GM23338 (cell line): Measurements from ENCODE around the gene ASTN1. TPM values are rescaled to one million over a fixed set of nuclear protein-coding genes. Genes with fewer than 3 reads are reported as not detected.

Experiments
- ATAC-seq: fragments of 200-7000 bp; cut with Tn5 transposase; 3 replicates; pipeline ENCODE4 v1.9.1; 2020
- DNase-seq: peaks from one replicate; pipeline ENCODE4 v3.0.0-alpha.2; 2015; ENCODE audit warnings: low spot score
- H2AFZ ChIP-seq: fragments of 200-600 bp; sonication (generic); 2 replicates; pipeline ENCODE4 v1.8.0; 2016; ENCODE audit warnings: antibody characterized with exemption, mild to moderate bottlenecking, moderate library complexity
- H3F3A ChIP-seq: fragments of 200-600 bp; sonication (generic); replicated peaks from 2 replicates; pipeline ENCODE4 v1.8.0; 2017; ENCODE audit warnings: antibody characterized with exemption, mixed run types, low read depth
- H3K27ac ChIP-seq: fragments of 200-600 bp; sonication (generic); 2 replicates; pipeline ENCODE4 v1.6.1; 2016; ENCODE audit warnings: low read depth
- H3K27me3 ChIP-seq: fragments of 200-600 bp; sonication (generic); 2 replicates; pipeline ENCODE4 v1.8.0; 2016; ENCODE audit warnings: mild to moderate bottlenecking, mixed run types, moderate library complexity; ENCODE audit not compliant: insufficient read depth
- H3K36me3 ChIP-seq: fragments of 200-600 bp; sonication (generic); 2 replicates; pipeline ENCODE4 v1.8.0; 2016; ENCODE audit warnings: mild to moderate bottlenecking; ENCODE audit not compliant: insufficient read depth
- H3K4me1 ChIP-seq: fragments of 200-600 bp; sonication (generic); 2 replicates; pipeline ENCODE4 v1.8.0; 2016; ENCODE audit warnings: mild to moderate bottlenecking, moderate library complexity; ENCODE audit not compliant: insufficient read depth
- H3K4me2 ChIP-seq: fragments of 200-600 bp; sonication (generic); 2 replicates; pipeline ENCODE4 v1.7.1; 2017; ENCODE audit warnings: mixed run types
- H3K4me3 ChIP-seq: fragments of 200-600 bp; sonication (generic); 2 replicates; pipeline ENCODE4 v1.6.1; 2016; ENCODE audit warnings: mixed run types
- H3K79me2 ChIP-seq: fragments of 200-600 bp; sonication (generic); replicated peaks from 2 replicates; pipeline ENCODE4 v1.8.0; 2017; ENCODE audit warnings: mild to moderate bottlenecking; ENCODE audit not compliant: insufficient read depth
- H3K9me2 ChIP-seq: fragments of 200-600 bp; sonication (generic); 2 replicates; pipeline ENCODE4 v1.8.0; 2017; ENCODE audit not compliant: insufficient read depth
- H4K20me1 ChIP-seq: fragments of 200-600 bp; sonication (generic); replicated peaks from 2 replicates; pipeline ENCODE4 v1.8.0; 2017; ENCODE audit warnings: mild to moderate bottlenecking; ENCODE audit not compliant: insufficient read depth
- H3K27ac Mint-ChIP-seq: 2 replicates; pipeline ENCODE4 v1.8.0; 2020; ENCODE audit warnings: inconsistent platforms, mild to moderate bottlenecking, moderate library complexity, mixed read lengths
- H3K27me3 Mint-ChIP-seq: 3 replicates; pipeline ENCODE4 v1.8.0; 2022; ENCODE audit warnings: low read depth, mild to moderate bottlenecking, moderate library complexity, mixed read lengths, inconsistent platforms; ENCODE audit not compliant: insufficient read depth, poor library complexity
- H3K36me3 Mint-ChIP-seq: 3 replicates; pipeline ENCODE4 v1.8.0; 2021; ENCODE audit warnings: low read depth, mild to moderate bottlenecking, inconsistent platforms, moderate library complexity, mixed read lengths
- H3K4me1 Mint-ChIP-seq: 3 replicates; pipeline ENCODE4 v1.8.0; 2020; ENCODE audit warnings: mild to moderate bottlenecking, inconsistent platforms, mixed read lengths
- H3K4me3 Mint-ChIP-seq: 3 replicates; pipeline ENCODE4 v1.8.0; 2021; ENCODE audit warnings: moderate library complexity, mild to moderate bottlenecking, inconsistent platforms, mixed read lengths
- H3K9me3 Mint-ChIP-seq: 3 replicates; pipeline ENCODE4 v1.8.0; 2020; ENCODE audit warnings: moderate library complexity, mild to moderate bottlenecking, inconsistent platforms, mixed read lengths
- CREB1 ChIP-seq: fragments of 250-450 bp; sonication (Bioruptor Pico); IDR thresholded peaks from 2 replicates; pipeline ENCODE4 v1.5.0; 2020; ENCODE audit warnings: low read depth, mild to moderate bottlenecking, moderate library complexity
- EZH2 ChIP-seq: fragments of 200-600 bp; sonication (generic); IDR thresholded peaks from one replicate; pipeline ENCODE4 v1.8.0; 2017; ENCODE audit warnings: antibody characterized with exemption, mild to moderate bottlenecking, low read depth; ENCODE audit not compliant: unreplicated experiment
- EZH2phosphoT487 ChIP-seq: fragments of 200-600 bp; sonication (generic); IDR thresholded peaks from one replicate; pipeline ENCODE4 v1.8.1; 2018; ENCODE audit warnings: antibody characterized with exemption; ENCODE audit not compliant: unreplicated experiment
- JUNB ChIP-seq: IDR thresholded peaks from one replicate; pipeline ENCODE4 v1.6.1; 2016; ENCODE audit warnings: antibody characterized with exemption; ENCODE audit not compliant: unreplicated experiment
- NANOG ChIP-seq: IDR thresholded peaks from 2 replicates; pipeline ENCODE4 v1.6.1; 2016; ENCODE audit warnings: antibody characterized with exemption, borderline replicate concordance
- POLR2AphosphoS5 ChIP-seq: IDR thresholded peaks from 2 replicates; pipeline ENCODE4 v1.6.1; 2016; ENCODE audit warnings: antibody characterized with exemption, low read depth
- STAT1 ChIP-seq: IDR thresholded peaks from one replicate; pipeline ENCODE4 v1.6.1; 2016; ENCODE audit warnings: antibody characterized with exemption; ENCODE audit not compliant: unreplicated experiment
- ZNF114 ChIP-seq: fragments of 250-450 bp; sonication (Bioruptor Pico); IDR thresholded peaks from 2 replicates; pipeline ENCODE4 v1.5.0; 2020; ENCODE audit warnings: mild to moderate bottlenecking, moderate library complexity
- polyA plus RNA-seq: library from polyadenylated mRNA; unstranded; fragments of >200 nt; fragmentation: Nextera tagmentation; extraction: Ambion mirVana; gene quantifications from 2 replicates; pipeline ENCODE4 v1.2.1, GENCODE V29; 2016
- total RNA-seq: library from RNA; depleted of rRNA; stranded (reverse); fragments of >200 nt; shearing (Covaris generic); gene quantifications from 2 replicates; pipeline ENCODE4 v1.2.3, GENCODE V29; 2014
- TF ChIP-seq, protein P1 (sequence below): fragments of 250-450 bp; sonication (Bioruptor Pico); IDR thresholded peaks from 2 replicates; pipeline ENCODE4 v1.5.0; 2020; ENCODE audit warnings: mild to moderate bottlenecking, moderate library complexity
- TF ChIP-seq, protein P2 (sequence below): IDR thresholded peaks from one replicate; pipeline ENCODE4 v1.6.1; 2018; ENCODE audit warnings: antibody characterized with exemption; ENCODE audit not compliant: unreplicated experiment
- TF ChIP-seq, protein P3 (sequence below): IDR thresholded peaks from 2 replicates; pipeline ENCODE4 v1.6.1; 2016; ENCODE audit warnings: antibody characterized with exemption

ASTN1 gene
- total and polyA plus RNA-seq, 2 experiments from 2014 or later = 2.0 to 5.2 TPM

DNA sequence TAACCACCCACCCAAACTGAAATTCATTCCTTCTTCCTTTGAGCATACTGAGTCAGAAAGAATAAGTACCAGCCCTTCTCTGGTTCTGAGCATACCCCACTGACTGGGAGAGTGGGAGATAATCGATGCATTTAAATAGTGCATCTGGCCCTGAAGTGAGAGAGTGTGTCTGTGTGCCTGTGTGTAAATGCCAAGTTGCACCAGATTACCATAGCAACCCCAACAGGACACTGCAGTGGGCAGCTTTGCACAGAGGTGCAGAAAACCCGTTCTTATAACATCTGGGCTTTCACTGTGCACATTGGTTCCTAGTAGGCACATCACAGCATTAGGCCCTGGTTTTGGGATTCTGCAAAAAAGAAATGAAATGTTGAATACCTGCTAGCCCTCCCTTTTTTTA is 2.3 kb downstream of the ASTN1 start (continued):
- TF ChIP-seq, protein P1, sequence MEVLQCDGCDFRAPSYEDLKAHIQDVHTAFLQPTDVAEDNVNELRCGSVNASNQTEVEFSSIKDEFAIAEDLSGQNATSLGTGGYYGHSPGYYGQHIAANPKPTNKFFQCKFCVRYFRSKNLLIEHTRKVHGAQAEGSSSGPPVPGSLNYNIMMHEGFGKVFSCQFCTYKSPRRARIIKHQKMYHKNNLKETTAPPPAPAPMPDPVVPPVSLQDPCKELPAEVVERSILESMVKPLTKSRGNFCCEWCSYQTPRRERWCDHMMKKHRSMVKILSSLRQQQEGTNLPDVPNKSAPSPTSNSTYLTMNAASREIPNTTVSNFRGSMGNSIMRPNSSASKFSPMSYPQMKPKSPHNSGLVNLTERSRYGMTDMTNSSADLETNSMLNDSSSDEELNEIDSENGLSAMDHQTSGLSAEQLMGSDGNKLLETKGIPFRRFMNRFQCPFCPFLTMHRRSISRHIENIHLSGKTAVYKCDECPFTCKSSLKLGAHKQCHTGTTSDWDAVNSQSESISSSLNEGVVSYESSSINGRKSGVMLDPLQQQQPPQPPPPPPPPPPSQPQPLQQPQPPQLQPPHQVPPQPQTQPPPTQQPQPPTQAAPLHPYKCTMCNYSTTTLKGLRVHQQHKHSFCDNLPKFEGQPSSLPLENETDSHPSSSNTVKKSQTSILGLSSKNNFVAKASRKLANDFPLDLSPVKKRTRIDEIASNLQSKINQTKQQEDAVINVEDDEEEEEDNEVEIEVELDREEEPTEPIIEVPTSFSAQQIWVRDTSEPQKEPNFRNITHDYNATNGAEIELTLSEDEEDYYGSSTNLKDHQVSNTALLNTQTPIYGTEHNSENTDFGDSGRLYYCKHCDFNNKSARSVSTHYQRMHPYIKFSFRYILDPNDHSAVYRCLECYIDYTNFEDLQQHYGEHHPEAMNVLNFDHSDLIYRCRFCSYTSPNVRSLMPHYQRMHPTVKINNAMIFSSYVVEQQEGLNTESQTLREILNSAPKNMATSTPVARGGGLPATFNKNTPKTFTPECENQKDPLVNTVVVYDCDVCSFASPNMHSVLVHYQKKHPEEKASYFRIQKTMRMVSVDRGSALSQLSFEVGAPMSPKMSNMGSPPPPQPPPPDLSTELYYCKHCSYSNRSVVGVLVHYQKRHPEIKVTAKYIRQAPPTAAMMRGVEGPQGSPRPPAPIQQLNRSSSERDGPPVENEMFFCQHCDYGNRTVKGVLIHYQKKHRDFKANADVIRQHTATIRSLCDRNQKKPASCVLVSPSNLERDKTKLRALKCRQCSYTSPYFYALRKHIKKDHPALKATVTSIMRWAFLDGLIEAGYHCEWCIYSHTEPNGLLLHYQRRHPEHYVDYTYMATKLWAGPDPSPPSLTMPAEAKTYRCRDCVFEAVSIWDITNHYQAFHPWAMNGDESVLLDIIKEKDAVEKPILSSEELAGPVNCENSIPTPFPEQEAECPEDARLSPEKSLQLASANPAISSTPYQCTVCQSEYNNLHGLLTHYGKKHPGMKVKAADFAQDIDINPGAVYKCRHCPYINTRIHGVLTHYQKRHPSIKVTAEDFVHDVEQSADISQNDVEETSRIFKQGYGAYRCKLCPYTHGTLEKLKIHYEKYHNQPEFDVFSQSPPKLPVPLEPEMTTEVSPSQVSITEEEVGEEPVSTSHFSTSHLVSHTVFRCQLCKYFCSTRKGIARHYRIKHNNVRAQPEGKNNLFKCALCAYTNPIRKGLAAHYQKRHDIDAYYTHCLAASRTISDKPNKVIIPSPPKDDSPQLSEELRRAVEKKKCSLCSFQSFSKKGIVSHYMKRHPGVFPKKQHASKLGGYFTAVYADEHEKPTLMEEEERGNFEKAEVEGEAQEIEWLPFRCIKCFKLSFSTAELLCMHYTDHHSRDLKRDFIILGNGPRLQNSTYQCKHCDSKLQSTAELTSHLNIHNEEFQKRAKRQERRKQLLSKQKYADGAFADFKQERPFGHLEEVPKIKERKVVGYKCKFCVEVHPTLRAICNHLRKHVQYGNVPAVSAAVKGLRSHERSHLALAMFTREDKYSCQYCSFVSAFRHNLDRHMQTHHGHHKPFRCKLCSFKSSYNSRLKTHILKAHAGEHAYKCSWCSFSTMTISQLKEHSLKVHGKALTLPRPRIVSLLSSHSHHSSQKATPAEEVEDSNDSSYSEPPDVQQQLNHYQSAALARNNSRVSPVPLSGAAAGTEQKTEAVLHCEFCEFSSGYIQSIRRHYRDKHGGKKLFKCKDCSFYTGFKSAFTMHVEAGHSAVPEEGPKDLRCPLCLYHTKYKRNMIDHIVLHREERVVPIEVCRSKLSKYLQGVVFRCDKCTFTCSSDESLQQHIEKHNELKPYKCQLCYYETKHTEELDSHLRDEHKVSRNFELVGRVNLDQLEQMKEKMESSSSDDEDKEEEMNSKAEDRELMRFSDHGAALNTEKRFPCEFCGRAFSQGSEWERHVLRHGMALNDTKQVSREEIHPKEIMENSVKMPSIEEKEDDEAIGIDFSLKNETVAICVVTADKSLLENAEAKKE (CRISPR knock-in tag) = no peak
- TF ChIP-seq EZH2phosphoT487 (no peak), STAT1 (no peak), EZH2 (no peak), NANOG (no peak)
- TF ChIP-seq, protein P2, sequence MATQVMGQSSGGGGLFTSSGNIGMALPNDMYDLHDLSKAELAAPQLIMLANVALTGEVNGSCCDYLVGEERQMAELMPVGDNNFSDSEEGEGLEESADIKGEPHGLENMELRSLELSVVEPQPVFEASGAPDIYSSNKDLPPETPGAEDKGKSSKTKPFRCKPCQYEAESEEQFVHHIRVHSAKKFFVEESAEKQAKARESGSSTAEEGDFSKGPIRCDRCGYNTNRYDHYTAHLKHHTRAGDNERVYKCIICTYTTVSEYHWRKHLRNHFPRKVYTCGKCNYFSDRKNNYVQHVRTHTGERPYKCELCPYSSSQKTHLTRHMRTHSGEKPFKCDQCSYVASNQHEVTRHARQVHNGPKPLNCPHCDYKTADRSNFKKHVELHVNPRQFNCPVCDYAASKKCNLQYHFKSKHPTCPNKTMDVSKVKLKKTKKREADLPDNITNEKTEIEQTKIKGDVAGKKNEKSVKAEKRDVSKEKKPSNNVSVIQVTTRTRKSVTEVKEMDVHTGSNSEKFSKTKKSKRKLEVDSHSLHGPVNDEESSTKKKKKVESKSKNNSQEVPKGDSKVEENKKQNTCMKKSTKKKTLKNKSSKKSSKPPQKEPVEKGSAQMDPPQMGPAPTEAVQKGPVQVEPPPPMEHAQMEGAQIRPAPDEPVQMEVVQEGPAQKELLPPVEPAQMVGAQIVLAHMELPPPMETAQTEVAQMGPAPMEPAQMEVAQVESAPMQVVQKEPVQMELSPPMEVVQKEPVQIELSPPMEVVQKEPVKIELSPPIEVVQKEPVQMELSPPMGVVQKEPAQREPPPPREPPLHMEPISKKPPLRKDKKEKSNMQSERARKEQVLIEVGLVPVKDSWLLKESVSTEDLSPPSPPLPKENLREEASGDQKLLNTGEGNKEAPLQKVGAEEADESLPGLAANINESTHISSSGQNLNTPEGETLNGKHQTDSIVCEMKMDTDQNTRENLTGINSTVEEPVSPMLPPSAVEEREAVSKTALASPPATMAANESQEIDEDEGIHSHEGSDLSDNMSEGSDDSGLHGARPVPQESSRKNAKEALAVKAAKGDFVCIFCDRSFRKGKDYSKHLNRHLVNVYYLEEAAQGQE = no peak

DNA sequence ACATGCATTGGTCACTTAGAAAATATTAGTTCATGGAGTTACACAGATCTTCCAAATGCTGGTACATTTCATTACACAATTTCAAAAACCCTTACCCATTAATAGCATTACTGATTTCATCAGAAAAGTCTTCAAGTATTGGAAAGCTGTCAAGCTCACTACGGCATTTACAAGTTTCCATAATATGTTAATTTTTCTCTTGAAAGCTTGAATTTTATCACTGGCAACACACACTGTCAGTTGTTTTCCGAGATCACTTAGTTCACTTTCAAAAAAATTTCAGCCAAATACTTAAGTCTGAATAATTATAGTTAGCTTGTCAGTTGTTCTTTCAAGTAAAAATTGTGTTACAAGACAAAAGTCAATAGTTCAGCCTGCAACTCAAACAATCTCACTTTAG is 18.0 kb downstream of the ASTN1 start:
- Mint-ChIP-seq H3K4me1 (peaks cover 25% of the 10 kb centered on the region), H3K36me3 (no peaks in the 10 kb centered on the region), H3K27me3 (no peaks in the 10 kb centered on the region), H3K4me3 (no peak overlapping the region), H3K9me3 (no peaks in the 10 kb centered on the region), H3K27ac (no peak overlapping the region)
- no peak overlapping the region for H3K4me2 ChIP-seq
- H2AFZ ChIP-seq = no peak overlapping the region
- no peaks in the 10 kb centered on the region for H3K27me3 ChIP-seq
- no peaks in the 10 kb centered on the region for H4K20me1 ChIP-seq
- no peaks in the 10 kb centered on the region for H3F3A ChIP-seq
- no peak for ATAC-seq
- H3K79me2 ChIP-seq = no peaks in the 10 kb centered on the region
- DNase-seq = no peak
- H3K4me3 ChIP-seq = no peak overlapping the region
- peaks cover 18% of the 10 kb centered on the region for H3K4me1 ChIP-seq
- H3K27ac ChIP-seq = no peak overlapping the region
- H3K9me2 ChIP-seq = 0 out of 2 replicates have a peak, but pooled peaks cover 5% of the 10 kb centered on the region
- no peaks in the 10 kb centered on the region for H3K36me3 ChIP-seq
- TF ChIP-seq, protein P2 = no peak
- TF ChIP-seq, protein P3, sequence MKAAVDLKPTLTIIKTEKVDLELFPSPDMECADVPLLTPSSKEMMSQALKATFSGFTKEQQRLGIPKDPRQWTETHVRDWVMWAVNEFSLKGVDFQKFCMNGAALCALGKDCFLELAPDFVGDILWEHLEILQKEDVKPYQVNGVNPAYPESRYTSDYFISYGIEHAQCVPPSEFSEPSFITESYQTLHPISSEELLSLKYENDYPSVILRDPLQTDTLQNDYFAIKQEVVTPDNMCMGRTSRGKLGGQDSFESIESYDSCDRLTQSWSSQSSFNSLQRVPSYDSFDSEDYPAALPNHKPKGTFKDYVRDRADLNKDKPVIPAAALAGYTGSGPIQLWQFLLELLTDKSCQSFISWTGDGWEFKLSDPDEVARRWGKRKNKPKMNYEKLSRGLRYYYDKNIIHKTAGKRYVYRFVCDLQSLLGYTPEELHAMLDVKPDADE = no peak
- TF ChIP-seq POLR2AphosphoS5 = no peak
- no peak for TF ChIP-seq EZH2phosphoT487
- no peak for TF ChIP-seq STAT1
- no peak for TF ChIP-seq EZH2
- no peak for TF ChIP-seq JUNB
- TF ChIP-seq ZNF114 = no peak
- TF ChIP-seq NANOG = no peak
- no peak for TF ChIP-seq CREB1 (CRISPR knock-in tag)
